ENCODE results near the gene SDC4. TPM values are rescaled to one million over a fixed set of nuclear protein-coding genes. Genes with fewer than 3 reads are reported as not detected.

The SDC4 gene
- 155 and 175 TPM in 2 replicates for total RNA-seq

GRCh38 chr20:45347936-45348778, at the start of gene SDC4:
Gene SDC4 (minus strand): TSS chr20:45348424. CDS start chr20:45348384, 40 bp downstream.
- TF ChIP-seq, protein P1, sequence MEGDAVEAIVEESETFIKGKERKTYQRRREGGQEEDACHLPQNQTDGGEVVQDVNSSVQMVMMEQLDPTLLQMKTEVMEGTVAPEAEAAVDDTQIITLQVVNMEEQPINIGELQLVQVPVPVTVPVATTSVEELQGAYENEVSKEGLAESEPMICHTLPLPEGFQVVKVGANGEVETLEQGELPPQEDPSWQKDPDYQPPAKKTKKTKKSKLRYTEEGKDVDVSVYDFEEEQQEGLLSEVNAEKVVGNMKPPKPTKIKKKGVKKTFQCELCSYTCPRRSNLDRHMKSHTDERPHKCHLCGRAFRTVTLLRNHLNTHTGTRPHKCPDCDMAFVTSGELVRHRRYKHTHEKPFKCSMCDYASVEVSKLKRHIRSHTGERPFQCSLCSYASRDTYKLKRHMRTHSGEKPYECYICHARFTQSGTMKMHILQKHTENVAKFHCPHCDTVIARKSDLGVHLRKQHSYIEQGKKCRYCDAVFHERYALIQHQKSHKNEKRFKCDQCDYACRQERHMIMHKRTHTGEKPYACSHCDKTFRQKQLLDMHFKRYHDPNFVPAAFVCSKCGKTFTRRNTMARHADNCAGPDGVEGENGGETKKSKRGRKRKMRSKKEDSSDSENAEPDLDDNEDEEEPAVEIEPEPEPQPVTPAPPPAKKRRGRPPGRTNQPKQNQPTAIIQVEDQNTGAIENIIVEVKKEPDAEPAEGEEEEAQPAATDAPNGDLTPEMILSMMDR (IDR thresholded peaks at IDR 0.05; ENCODE audit: insufficient read depth, low read length, poor library complexity, severe bottlenecking) = no peak
- Histone ChIP-seq H3K27me3 (ENCODE audit: control insufficient read depth, insufficient read depth, low read length) (no peaks in the 10 kb centered on the region), H3K36me3 (ENCODE audit: control insufficient read depth, insufficient read depth, low read length) (no peaks in the 10 kb centered on the region), H3K4me3 (ENCODE audit: low read depth, low read length) (peak within 1 kb of the TSS; percentile 73)
- no peak for DNase-seq (ENCODE audit: low read depth)

DNA sequence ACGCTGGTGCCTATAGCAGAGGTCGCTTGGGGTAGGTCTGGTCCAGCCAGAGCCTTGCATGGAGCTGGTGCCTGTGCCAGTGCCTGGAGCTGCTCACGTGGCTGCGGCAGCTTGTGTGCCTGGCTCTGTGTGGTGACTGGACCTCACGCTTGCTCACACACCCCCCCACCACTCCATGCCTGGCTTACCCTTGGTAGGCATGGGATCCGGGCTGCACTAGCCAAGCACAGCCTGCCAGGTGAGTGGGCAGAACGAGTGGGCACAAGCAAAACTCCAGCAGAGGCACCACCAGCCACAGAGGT, 46.8 kb upstream of the SDC4 start:
- no peaks in the 10 kb centered on the region for H3K36me3 ChIP-seq (ENCODE audit: control insufficient read depth, insufficient read depth, low read length)
- H3K27me3 ChIP-seq (ENCODE audit: control insufficient read depth, insufficient read depth, low read length) = no peaks in the 10 kb centered on the region
- no peak overlapping the region for H3K4me3 ChIP-seq (ENCODE audit: low read depth, low read length)
- no peak for DNase-seq (ENCODE audit: low read depth)
- TF ChIP-seq, protein P1 (IDR thresholded peaks at IDR 0.05; ENCODE audit: insufficient read depth, low read length, poor library complexity, severe bottlenecking) = no peak

DNA sequence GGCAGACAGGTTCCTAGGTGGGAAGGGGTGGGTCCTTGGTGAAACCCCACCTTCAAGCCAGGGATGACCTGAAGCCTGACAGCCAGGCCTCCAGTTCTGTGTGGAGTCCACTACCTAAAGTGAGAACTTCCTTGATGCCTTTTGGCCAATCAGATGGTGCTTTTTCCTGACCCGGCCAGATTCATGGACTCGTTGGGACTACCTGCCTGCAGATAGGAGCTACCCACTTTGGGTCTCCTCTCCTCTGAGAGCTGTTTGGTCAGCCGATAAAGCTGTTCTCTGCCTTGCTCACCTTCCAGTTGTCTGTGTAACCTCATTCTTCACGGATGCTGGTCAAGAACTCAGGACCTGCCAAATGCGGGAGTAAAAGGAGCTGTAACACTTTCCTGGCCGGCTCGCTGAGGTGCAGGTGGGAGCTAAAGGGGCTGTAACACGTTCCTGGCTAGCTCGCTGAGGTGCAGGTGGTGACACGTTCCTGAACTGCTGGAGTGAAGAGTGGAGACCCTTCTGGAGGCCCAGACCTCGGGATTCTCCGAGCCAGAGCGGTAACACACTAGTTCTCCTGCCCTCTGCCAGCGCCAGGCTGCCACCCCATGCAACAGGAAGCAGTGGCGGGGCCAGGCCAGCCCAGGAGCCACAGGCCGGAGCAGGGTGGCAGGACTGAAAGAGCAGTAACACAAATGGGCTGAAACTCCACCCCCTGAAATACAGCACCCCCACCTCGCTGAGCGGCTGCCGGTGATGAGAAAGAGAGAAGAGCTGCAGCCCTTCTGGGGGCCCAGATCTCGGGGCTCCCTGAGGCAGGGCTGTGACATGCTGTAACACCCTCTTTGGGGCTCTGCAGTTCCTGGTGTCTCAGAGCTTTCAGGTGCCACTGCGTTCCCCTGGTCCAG, 46.2 kb upstream of the SDC4 start:
- no peak for DNase-seq (ENCODE audit: low read depth)
- H3K27me3 ChIP-seq (ENCODE audit: control insufficient read depth, insufficient read depth, low read length) = no peaks in the 10 kb centered on the region
- no peak overlapping the region for H3K4me3 ChIP-seq (ENCODE audit: low read depth, low read length)
- no peaks in the 10 kb centered on the region for H3K36me3 ChIP-seq (ENCODE audit: control insufficient read depth, insufficient read depth, low read length)
- TF ChIP-seq, protein P1 (IDR thresholded peaks at IDR 0.05; ENCODE audit: insufficient read depth, low read length, poor library complexity, severe bottlenecking) = no peak

GRCh38 chr20:45392733-45393132, 44.5 kb upstream of the SDC4 start:
- Histone ChIP-seq H3K27me3 (ENCODE audit: control insufficient read depth, insufficient read depth, low read length) (no peaks in the 10 kb centered on the region), H3K36me3 (ENCODE audit: control insufficient read depth, insufficient read depth, low read length) (no peaks in the 10 kb centered on the region), H3K4me3 (ENCODE audit: low read depth, low read length) (no peak overlapping the region)
- DNase-seq (ENCODE audit: low read depth) = no peak
- TF ChIP-seq, protein P1 (IDR thresholded peaks at IDR 0.05; ENCODE audit: insufficient read depth, low read length, poor library complexity, severe bottlenecking) = peak; percentile 2

DNA sequence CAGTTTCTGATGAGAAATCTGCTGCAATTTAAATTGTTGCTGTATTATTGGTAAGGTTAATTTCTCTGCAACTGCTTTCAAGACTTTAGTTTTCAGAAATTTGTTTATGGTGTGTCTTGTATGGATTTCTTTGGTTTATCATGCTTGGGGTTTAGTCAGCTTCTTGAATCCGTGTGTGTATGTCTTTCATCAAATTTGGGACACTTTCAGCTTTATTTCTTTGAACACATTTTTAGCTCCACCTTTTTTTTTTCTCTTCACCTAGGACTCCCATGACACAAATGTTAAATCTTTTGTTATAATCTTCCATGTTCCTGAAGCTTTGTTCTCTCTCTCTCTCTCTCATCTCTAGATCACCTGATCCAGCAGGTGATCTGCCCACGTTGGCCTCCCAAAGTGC, 43.3 kb upstream of the SDC4 start:
- no peak for DNase-seq (ENCODE audit: low read depth)
- no peak overlapping the region for H3K4me3 ChIP-seq (ENCODE audit: low read depth, low read length)
- H3K27me3 ChIP-seq (ENCODE audit: control insufficient read depth, insufficient read depth, low read length) = no peaks in the 10 kb centered on the region
- no peaks in the 10 kb centered on the region for H3K36me3 ChIP-seq (ENCODE audit: control insufficient read depth, insufficient read depth, low read length)
- TF ChIP-seq, protein P1 (IDR thresholded peaks at IDR 0.05; ENCODE audit: insufficient read depth, low read length, poor library complexity, severe bottlenecking) = no peak
